Psoas muscle (tissue), 8 donors: Measurements from ENCODE around the gene SULT4A1. TPM values are rescaled to one million over a fixed set of nuclear protein-coding genes. Genes with fewer than 3 reads are reported as not detected.
A peak's percentile ranks its signal among the peaks of the same experiment; 100 is the strongest.

Experiments used
- ATAC-seq, 4 donors: fragments of 200-7000 bp; cut with Tn5 transposase; one replicate each; pipeline ENCODE4 v1.9.1; 2020; ENCODE audit warnings: moderate library complexity in 3 of 4, mild to moderate bottlenecking in 2 of 4
- DNase-seq, 2 donors: peaks; one replicate each; pipeline ENCODE4 v3.0.0-alpha.2; 2020
- H3K27ac ChIP-seq: fragments of 200-600 bp; one replicate; pipeline ENCODE4 v1.8.0; 2022
- H3K27me3 ChIP-seq, 3 donors: fragments of 200-600 bp in 1 of 3; one replicate each; pipeline versions ENCODE4 v1.6.1 to v1.8.0; 2013 to 2022; ENCODE audit warnings: low read length in 2 of 3, mild to moderate bottlenecking in 2 of 3, moderate library complexity in 1 of 3; ENCODE audit not compliant: insufficient read depth in 3 of 3
- H3K36me3 ChIP-seq, 2 donors: fragments of 200-600 bp in 1 of 2; one replicate each; pipeline versions ENCODE4 v1.6.1 to v1.8.0; 2013 to 2022; ENCODE audit warnings: low read depth in 1 of 2, mild to moderate bottlenecking in 1 of 2, moderate library complexity in 1 of 2; ENCODE audit not compliant: insufficient read depth in 1 of 2
- H3K4me1 ChIP-seq: fragments of 200-600 bp; one replicate; pipeline ENCODE4 v1.8.0; 2022
- H3K4me3 ChIP-seq: fragments of 200-600 bp; one replicate; pipeline ENCODE4 v1.8.0; 2022; ENCODE audit warnings: mild to moderate bottlenecking
- H3K9me3 ChIP-seq: fragments of 200-600 bp; one replicate; pipeline ENCODE4 v1.8.0; 2022
- WGBS, 3 donors: extraction: QIAGEN DNeasy Blood & Tissue Kit; methylation state at CpG; one replicate each; pipeline versions ENCODE4 v1.1.6 to v1.1.7; 2013; 5-methylcytosine and 5-hydroxymethylcytosine counted together
- intact Hi-C, 2 donors: fragments of 100-400 bp; cut with DNase I; formaldehyde crosslinking; loops; one replicate each; pipeline versions ENCODE4 v1.11.0 to v1.14.2; 2022
- polyA plus RNA-seq, 3 donors: library from polyadenylated mRNA; stranded (reverse); fragments of 200-250 nt; gene quantifications; one replicate each; pipeline ENCODE4 v1.2.3, GENCODE V29; 2013
- total RNA-seq, 4 donors: library from RNA; stranded (reverse); fragmentation: NEBNext Ultra II Directional in 2 of 4; extraction: Animal tissue kit (Norgen Biotek cat#: 25700) in 2 of 4; gene quantifications; one replicate each; pipeline versions ENCODE4 v1.2.1 to v1.2.4, GENCODE V29; 2021 to 2023
- TF ChIP-seq, protein P1 (sequence below): fragments of 200-600 bp; IDR thresholded peaks from one replicate; pipeline ENCODE4 v1.8.0; 2022; ENCODE audit warnings: antibody characterized with exemption
- donor health status: healthy with polysubstance abuse.
- donor health status: DM: no; HTN: no; CAD: no; lungs with moderate emphysema.
- donor health status: Bipolar disorder and iron deficiency.
- donor health status: healthy.
- donor health status: DM: yes; HTN: yes; CAD: no.
- donor health status: DM: no; HTN: no; CAD: no.
- donor health status: DM: no; HTN: no; CAD: no.
- donor health status: DM: yes; HTN: yes; CAD: no.

The SULT4A1 gene
- total and polyA plus RNA-seq, 7 donors: 0.08 to 0.23 TPM; not detected in 5

DNA sequence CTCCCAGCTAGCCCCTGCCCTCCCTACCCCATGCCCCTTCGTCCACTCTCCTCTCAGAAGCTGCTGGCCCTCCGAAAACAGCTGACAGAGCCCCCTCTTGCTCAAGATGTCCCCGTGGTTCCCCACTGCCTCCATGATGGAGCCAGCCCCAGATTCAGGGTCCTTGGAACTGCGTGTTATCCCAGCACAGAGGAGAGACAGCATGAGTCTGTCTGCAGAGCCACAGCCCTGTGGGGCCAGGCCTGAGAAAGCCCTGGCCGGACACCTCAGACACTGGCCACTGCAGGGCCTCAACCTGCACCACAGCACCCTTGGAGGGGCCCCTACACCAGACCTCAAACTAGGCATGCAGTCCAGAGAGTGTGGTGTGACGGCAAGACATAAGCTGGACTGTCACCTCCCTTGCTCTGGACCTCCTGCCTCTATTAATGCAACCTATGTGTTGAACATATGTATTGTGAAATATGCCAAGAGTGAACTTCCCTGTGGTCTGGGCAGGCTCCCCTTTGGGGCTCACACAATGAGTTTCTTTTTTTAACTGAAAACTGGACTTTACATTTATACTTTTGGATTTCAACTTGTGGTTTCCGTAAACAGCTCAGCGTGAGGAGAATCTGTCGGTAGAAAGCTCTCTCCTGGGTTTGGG is 19.9 kb upstream of the SULT4A1 start:
- H3K27me3 ChIP-seq: peaks cover 0 to 39% (median 0%) of the 10 kb centered on the region in 3 donors
- H3K9me3 ChIP-seq: no peaks in the 10 kb centered on the region
- TF ChIP-seq, protein P1, sequence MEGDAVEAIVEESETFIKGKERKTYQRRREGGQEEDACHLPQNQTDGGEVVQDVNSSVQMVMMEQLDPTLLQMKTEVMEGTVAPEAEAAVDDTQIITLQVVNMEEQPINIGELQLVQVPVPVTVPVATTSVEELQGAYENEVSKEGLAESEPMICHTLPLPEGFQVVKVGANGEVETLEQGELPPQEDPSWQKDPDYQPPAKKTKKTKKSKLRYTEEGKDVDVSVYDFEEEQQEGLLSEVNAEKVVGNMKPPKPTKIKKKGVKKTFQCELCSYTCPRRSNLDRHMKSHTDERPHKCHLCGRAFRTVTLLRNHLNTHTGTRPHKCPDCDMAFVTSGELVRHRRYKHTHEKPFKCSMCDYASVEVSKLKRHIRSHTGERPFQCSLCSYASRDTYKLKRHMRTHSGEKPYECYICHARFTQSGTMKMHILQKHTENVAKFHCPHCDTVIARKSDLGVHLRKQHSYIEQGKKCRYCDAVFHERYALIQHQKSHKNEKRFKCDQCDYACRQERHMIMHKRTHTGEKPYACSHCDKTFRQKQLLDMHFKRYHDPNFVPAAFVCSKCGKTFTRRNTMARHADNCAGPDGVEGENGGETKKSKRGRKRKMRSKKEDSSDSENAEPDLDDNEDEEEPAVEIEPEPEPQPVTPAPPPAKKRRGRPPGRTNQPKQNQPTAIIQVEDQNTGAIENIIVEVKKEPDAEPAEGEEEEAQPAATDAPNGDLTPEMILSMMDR: no peak
- intact Hi-C loops: no loop called here
- no peaks in the 10 kb centered on the region for H3K36me3 ChIP-seq
- ATAC-seq (no peak), DNase-seq (peak in 1 of 2 donors; percentile 8)
- no peaks in the 10 kb centered on the region for H3K4me1 ChIP-seq
- no peak overlapping the region for H3K4me3 ChIP-seq
- 81 to 89% (median 85%) methylated on average over 9 of the region's 9 CpGs for WGBS, 3 donors
- H3K27ac ChIP-seq: no peak overlapping the region

GRCh38 chr22:43881091-43882061 is 19.1 kb upstream of the SULT4A1 start:
- Histone ChIP-seq H3K36me3 (no peaks in the 10 kb centered on the region), H3K4me3 (no peak overlapping the region), H3K27ac (no peak overlapping the region), H3K27me3 (peaks cover 0 to 39% (median 2%) of the 10 kb centered on the region in 3 donors), H3K4me1 (no peaks in the 10 kb centered on the region), H3K9me3 (no peaks in the 10 kb centered on the region)
- DNase-seq (peak in 1 of 2 donors; percentile 43), ATAC-seq (no peak)
- TF ChIP-seq, protein P1: no peak
- 74 to 81% (median 76%) methylated on average over 17 to 19 of the region's 19 CpGs for WGBS, 3 donors
- intact Hi-C loops: no loop called here

DNA sequence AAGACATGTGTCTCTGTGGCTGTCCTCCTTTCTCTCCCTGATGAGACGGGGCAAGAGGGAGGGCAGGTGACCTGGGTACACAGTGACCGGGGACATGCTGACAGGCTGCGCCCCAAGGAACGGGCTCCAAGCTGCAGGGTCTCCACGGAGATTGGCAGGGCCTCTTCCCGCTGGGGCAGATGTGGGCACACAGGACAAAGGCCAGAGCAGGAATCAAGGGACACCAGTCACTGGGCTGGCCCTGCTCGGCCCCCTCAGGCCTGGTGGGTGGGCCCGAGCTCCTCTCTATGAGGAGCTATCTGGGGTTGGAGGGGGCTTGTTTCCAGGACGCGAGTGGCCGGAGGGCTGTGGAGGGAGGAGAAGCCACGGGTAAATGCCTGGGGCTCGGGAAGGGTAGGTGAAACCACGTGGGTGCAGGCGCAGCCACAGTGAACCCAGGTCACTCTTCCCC is 18.3 kb upstream of the SULT4A1 start:
- TF ChIP-seq, protein P1: no peak
- Histone ChIP-seq H3K36me3 (no peaks in the 10 kb centered on the region), H3K4me1 (no peaks in the 10 kb centered on the region), H3K4me3 (no peak overlapping the region), H3K27me3 (peaks cover 0 to 39% (median 5%) of the 10 kb centered on the region in 3 donors), H3K27ac (no peak overlapping the region), H3K9me3 (no peaks in the 10 kb centered on the region)
- intact Hi-C loops: no loop called here
- peak in 1 of 2 donors; percentile 28 for DNase-seq
- no peak for ATAC-seq
- 80 to 82% (median 80%) methylated on average over 15 of the region's 15 CpGs for WGBS, 3 donors

- H3K4me3 ChIP-seq: no peak overlapping the region
- H3K27me3 ChIP-seq: peaks cover 0 to 42% (median 5%) of the 10 kb centered on the region in 3 donors
- no peaks in the 10 kb centered on the region for H3K9me3 ChIP-seq
- H3K36me3 ChIP-seq: no peaks in the 10 kb centered on the region
- no peak overlapping the region for H3K27ac ChIP-seq
- intact Hi-C loops: no loop called here
- 76 to 80% (median 77%) methylated on average over 14 of the region's 14 CpGs for WGBS, 3 donors
- TF ChIP-seq, protein P1: no peak
- no peaks in the 10 kb centered on the region for H3K4me1 ChIP-seq
- DNase-seq (peak in 1 of 2 donors; percentile 25), ATAC-seq (no peak)
Measured at GRCh38 chr22:43879901-43880540, 17.7 kb upstream of the SULT4A1 start.
